Glutamatergic neuron (in vitro differentiated cells): ENCODE measurements around the gene MTURN. TPM values are rescaled to one million over a fixed set of nuclear protein-coding genes. Genes with fewer than 3 reads are reported as not detected.
"Not testable (repeated sequence)": the region's sequence is repeated elsewhere in the genome, so short reads cannot be mapped to it uniquely, and the experiment has no call there.

Experiments
- DNase-seq: peaks from one replicate; pipeline ENCODE4 v3.0.0; 2022
- H3K27ac Mint-ChIP-seq: one replicate; pipeline ENCODE4 v1.8.0; 2020; ENCODE audit warnings: mild to moderate bottlenecking, mixed read lengths, inconsistent platforms; ENCODE audit not compliant: unreplicated experiment
- H3K27me3 Mint-ChIP-seq: one replicate; pipeline ENCODE4 v1.8.0; 2020; ENCODE audit warnings: mild to moderate bottlenecking, moderate library complexity, mixed read lengths, inconsistent platforms; ENCODE audit not compliant: unreplicated experiment
- H3K36me3 Mint-ChIP-seq: one replicate; pipeline ENCODE4 v1.8.0; 2020; ENCODE audit warnings: mild to moderate bottlenecking, mixed read lengths, inconsistent platforms; ENCODE audit not compliant: unreplicated experiment
- H3K4me1 Mint-ChIP-seq: one replicate; pipeline ENCODE4 v1.8.0; 2020; ENCODE audit warnings: mild to moderate bottlenecking, low read depth, mixed read lengths, inconsistent platforms; ENCODE audit not compliant: unreplicated experiment
- H3K4me3 Mint-ChIP-seq: one replicate; pipeline ENCODE4 v1.8.0; 2020; ENCODE audit warnings: mild to moderate bottlenecking, mixed read lengths, inconsistent platforms; ENCODE audit not compliant: unreplicated experiment
- H3K9me3 Mint-ChIP-seq: one replicate; pipeline ENCODE4 v1.8.0; 2020; ENCODE audit warnings: mild to moderate bottlenecking, moderate library complexity, mixed read lengths, inconsistent platforms; ENCODE audit not compliant: unreplicated experiment
- CTCF ChIP-seq: fragments of 200-600 bp; sonication (generic); IDR thresholded peaks from one replicate; pipeline ENCODE4 v1.5.0; 2021; ENCODE audit not compliant: partially characterized antibody, unreplicated experiment
- total RNA-seq: library from RNA; stranded (reverse); fragmentation: NEBNext Ultra II Directional; extraction: Animal tissue kit (Norgen Biotek cat#: 25700); gene quantifications from one replicate; pipeline ENCODE4 v1.2.1, GENCODE V29; 2021; ENCODE audit not compliant: unreplicated experiment

Gene MTURN
- total RNA-seq, 1 donor from 2014 or later: 32.6 TPM

GRCh38 chr7:30091491-30091912 is 43.3 kb upstream of the MTURN start:
- H3K36me3 Mint-ChIP-seq: peaks cover 6% of the 10 kb centered on the region
- no peak overlapping the region for H3K27ac Mint-ChIP-seq
- no peak for TF ChIP-seq CTCF
- H3K27me3 Mint-ChIP-seq: peaks cover 4% of the 10 kb centered on the region
- H3K4me3 Mint-ChIP-seq: no peak overlapping the region
- DNase-seq: no peak
- H3K4me1 Mint-ChIP-seq: no peaks in the 10 kb centered on the region
- H3K9me3 Mint-ChIP-seq: peaks cover 4% of the 10 kb centered on the region

- Mint-ChIP-seq H3K36me3 (peaks cover 6% of the 10 kb centered on the region), H3K9me3 (peaks cover 4% of the 10 kb centered on the region), H3K4me1 (no peaks in the 10 kb centered on the region), H3K4me3 (no peak overlapping the region), H3K27me3 (peaks cover 5% of the 10 kb centered on the region), H3K27ac (no peak overlapping the region)
- DNase-seq: no peak
- no peak for TF ChIP-seq CTCF
Measured at GRCh38 chr7:30091987-30092386, 42.8 kb upstream of the MTURN start.

- H3K4me1 Mint-ChIP-seq: no peaks in the 10 kb centered on the region
- DNase-seq: no peak
- H3K27ac Mint-ChIP-seq: no peak overlapping the region
- H3K36me3 Mint-ChIP-seq: peaks cover 14% of the 10 kb centered on the region
- peaks cover 4% of the 10 kb centered on the region for H3K27me3 Mint-ChIP-seq
- no peak for TF ChIP-seq CTCF
- no peak overlapping the region for H3K4me3 Mint-ChIP-seq
- peaks cover 8% of the 10 kb centered on the region for H3K9me3 Mint-ChIP-seq
Measured at GRCh38 chr7:30093420-30093952, 41.3 kb upstream of the MTURN start.

GRCh38 chr7:30098599-30098998 is 36.2 kb upstream of the MTURN start:
- H3K4me3 Mint-ChIP-seq, DNase-seq, H3K9me3 Mint-ChIP-seq, H3K27ac Mint-ChIP-seq, H3K27me3 Mint-ChIP-seq, H3K4me1 Mint-ChIP-seq: not testable (repeated sequence)
- H3K36me3 Mint-ChIP-seq: peaks cover 35% of the 10 kb centered on the region

GRCh38 chr7:30102281-30102680 is 32.5 kb upstream of the MTURN start:
- Mint-ChIP-seq H3K9me3 (peaks cover 2% of the 10 kb centered on the region), H3K27ac (no peak overlapping the region)
- TF ChIP-seq CTCF: no peak

GRCh38 chr7:30104157-30104556 is 30.6 kb upstream of the MTURN start:
- no peak for DNase-seq
- H3K27ac Mint-ChIP-seq: no peak overlapping the region
- peaks cover 14% of the 10 kb centered on the region for H3K36me3 Mint-ChIP-seq
- H3K9me3 Mint-ChIP-seq: no peaks in the 10 kb centered on the region
- H3K4me3 Mint-ChIP-seq: no peak overlapping the region
- H3K4me1 Mint-ChIP-seq: no peaks in the 10 kb centered on the region
- no peak for TF ChIP-seq CTCF
- peaks cover 1% of the 10 kb centered on the region for H3K27me3 Mint-ChIP-seq

More at GRCh38 chr7:30102281-30102680, 32.5 kb upstream of the MTURN start:
- peaks cover 25% of the 10 kb centered on the region for H3K36me3 Mint-ChIP-seq
- H3K4me1 Mint-ChIP-seq: no peaks in the 10 kb centered on the region
- no peak overlapping the region for H3K4me3 Mint-ChIP-seq
- peaks cover 1% of the 10 kb centered on the region for H3K27me3 Mint-ChIP-seq
- no peak for DNase-seq
